GM19455 (cell line): Measurements from ENCODE around the gene C19orf85.

Experiments used
- ATAC-seq: cut with Tn5 transposase; IDR thresholded peaks from one replicate; pipeline ENCODE4 v1.9.1; 2021; ENCODE audit not compliant: unreplicated experiment

The C19orf85 gene

GRCh38 chr19:55478364-55478763, 13.8 kb upstream of the C19orf85 start:
- no peak for ATAC-seq

- ATAC-seq, result no peak
These were observed 13.4 kb upstream of the C19orf85 start for GRCh38 chr19:55477905-55478304.

GRCh38 chr19:55476100-55476775, 11.7 kb upstream of the C19orf85 start, which contains the start of gene ZNF628:
Gene ZNF628 (plus strand): TSS chr19:55476617. CDS start chr19:55479911, 3,294 bp downstream.
- peak; percentile 81 for ATAC-seq

- no peak for ATAC-seq
These were observed 10.0 kb upstream of the C19orf85 start for GRCh38 chr19:55474269-55475265.

GRCh38 chr19:55473225-55474012, 8.9 kb upstream of the C19orf85 start:
- ATAC-seq, result no peak

GRCh38 chr19:55472463-55472862, 7.9 kb upstream of the C19orf85 start:
- no peak for ATAC-seq

GRCh38 chr19:55471266-55471665, 6.7 kb upstream of the C19orf85 start:
- ATAC-seq, result no peak

- ATAC-seq, result no peak
These were observed 3.5 kb upstream of the C19orf85 start for GRCh38 chr19:55468054-55468393.

- ATAC-seq, result no peak
These were observed 2.9 kb upstream of the C19orf85 start for GRCh38 chr19:55467236-55468053.

GRCh38 chr19:55466241-55466614, 1.7 kb upstream of the C19orf85 start:
- no peak for ATAC-seq

GRCh38 chr19:55465460-55466240, 1.1 kb upstream of the C19orf85 start:
- no peak for ATAC-seq

- ATAC-seq, result no peak
These were observed 401 bp downstream of the C19orf85 start for GRCh38 chr19:55464039-55464661.

- no peak for ATAC-seq
These were observed 944 bp downstream of the C19orf85 start for GRCh38 chr19:55463583-55464031.

- ATAC-seq, result no peak
These were observed 1.8 kb downstream of the C19orf85 start for GRCh38 chr19:55462722-55463121.

GRCh38 chr19:55461974-55462626, 2.5 kb downstream of the C19orf85 start:
- ATAC-seq, result no peak

GRCh38 chr19:55461259-55461973, 3.1 kb downstream of the C19orf85 start, which contains the start of gene ISOC2:
Gene ISOC2 (minus strand): TSS chr19:55461642. CDS start chr19:55456486, 5,156 bp downstream.
- peak; percentile 95 for ATAC-seq

- no peak for ATAC-seq
These were observed 3.8 kb downstream of the C19orf85 start for GRCh38 chr19:55460670-55461258.
